BE2C (cell line): Measurements from ENCODE around the gene PTPRN2.
"Not testable (repeated sequence)": the region's sequence is repeated elsewhere in the genome, so short reads cannot be mapped to it uniquely, and the experiment has no call there.

Experiments used
- DNase-seq: peaks from one replicate; pipeline ENCODE4 v3.0.0-alpha.2; 2020
- H3K27me3 ChIP-seq: fragments of 250-450 bp; sonication (Bioruptor Pico); 2 replicates; pipeline ENCODE4 v1.5.1; 2020; ENCODE audit warnings: mild to moderate bottlenecking
- H3K36me3 ChIP-seq: fragments of 250-450 bp; sonication (Bioruptor Pico); 2 replicates; pipeline ENCODE4 v1.5.1; 2020; ENCODE audit warnings: mild to moderate bottlenecking
- H3K4me1 ChIP-seq: fragments of 250-450 bp; sonication (Bioruptor Pico); 2 replicates; pipeline ENCODE4 v1.5.1; 2020
- H3K4me3 ChIP-seq: 2 replicates; pipeline ENCODE4 v1.5.1; 2011; ENCODE audit warnings: low read depth, low read length
- H3K9me3 ChIP-seq: fragments of 250-450 bp; sonication (Bioruptor Pico); 2 replicates; pipeline ENCODE4 v1.5.1; 2020
- CTCF ChIP-seq: IDR thresholded peaks from 2 replicates; pipeline ENCODE4 v1.5.1; 2012; ENCODE audit warnings: mild to moderate bottlenecking, low read depth, low read length

The PTPRN2 gene

GRCh38 chr7:158387546-158387891 is 200.1 kb downstream of the PTPRN2 start:
- Histone ChIP-seq H3K4me1 (no peaks in the 10 kb centered on the region), H3K4me3 (no peak overlapping the region), H3K36me3 (no peaks in the 10 kb centered on the region), H3K27me3 (no peaks in the 10 kb centered on the region), H3K9me3 (no peaks in the 10 kb centered on the region)
- DNase-seq: no peak
- TF ChIP-seq CTCF: no peak

GRCh38 chr7:158386866-158387545 is 200.6 kb downstream of the PTPRN2 start:
- no peak for DNase-seq
- Histone ChIP-seq H3K4me1 (no peaks in the 10 kb centered on the region), H3K27me3 (no peaks in the 10 kb centered on the region), H3K9me3 (no peaks in the 10 kb centered on the region), H3K36me3 (no peaks in the 10 kb centered on the region), H3K4me3 (no peak overlapping the region)
- TF ChIP-seq CTCF: no peak

DNA sequence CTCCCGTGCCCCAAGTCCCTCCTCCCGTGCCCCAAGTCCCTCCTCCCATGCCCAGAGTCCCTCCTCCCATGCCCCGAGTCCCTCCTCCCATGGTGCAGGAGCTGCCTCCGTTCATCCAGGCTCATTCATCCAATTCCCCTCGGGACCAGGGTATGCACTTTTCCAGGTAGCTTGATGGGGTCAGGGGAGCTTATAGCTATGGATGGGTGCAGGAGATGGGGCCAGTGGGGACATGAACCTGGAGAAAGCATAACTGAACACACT is 201.3 kb downstream of the PTPRN2 start:
- no peak for TF ChIP-seq CTCF
- H3K36me3 ChIP-seq: no peaks in the 10 kb centered on the region
- no peaks in the 10 kb centered on the region for H3K9me3 ChIP-seq
- no peak for DNase-seq
- H3K27me3 ChIP-seq: no peaks in the 10 kb centered on the region
- H3K4me3 ChIP-seq: no peak overlapping the region
- H3K4me1 ChIP-seq: no peaks in the 10 kb centered on the region

- H3K36me3 ChIP-seq: not testable (repeated sequence)
Observed at GRCh38 chr7:158385496-158386354, 201.9 kb downstream of the PTPRN2 start.

DNA sequence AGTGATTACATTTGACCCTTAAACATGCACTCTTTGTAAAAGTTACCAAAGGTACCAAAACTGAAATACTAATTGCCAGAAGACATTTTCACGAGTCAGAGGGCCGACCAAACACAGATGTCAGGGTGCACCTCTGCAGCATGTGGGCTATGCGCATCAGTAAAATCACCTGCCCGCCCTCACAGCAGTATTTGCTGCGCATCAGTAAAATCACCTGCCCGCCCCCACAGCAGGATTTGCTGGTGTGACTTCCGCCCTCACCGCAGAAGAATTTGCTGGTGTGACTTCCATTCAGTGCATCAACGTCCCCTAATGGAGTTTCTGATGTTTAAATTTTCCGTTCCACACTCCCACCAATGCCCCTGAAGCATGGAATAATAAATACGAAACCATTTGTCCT is 202.9 kb downstream of the PTPRN2 start:
- H3K36me3 ChIP-seq: no peaks in the 10 kb centered on the region
- H3K27me3 ChIP-seq: no peaks in the 10 kb centered on the region
- no peak for TF ChIP-seq CTCF
- no peaks in the 10 kb centered on the region for H3K4me1 ChIP-seq
- no peak overlapping the region for H3K4me3 ChIP-seq
- DNase-seq: no peak
- H3K9me3 ChIP-seq: no peaks in the 10 kb centered on the region

More at GRCh38 chr7:158385496-158386354, 201.9 kb downstream of the PTPRN2 start:
- H3K9me3 ChIP-seq, H3K27me3 ChIP-seq, H3K4me1 ChIP-seq, H3K4me3 ChIP-seq, DNase-seq: not testable (repeated sequence)

GRCh38 chr7:158383665-158384064 is 204.0 kb downstream of the PTPRN2 start:
- Histone ChIP-seq H3K4me1 (no peaks in the 10 kb centered on the region), H3K36me3 (no peaks in the 10 kb centered on the region), H3K27me3 (no peaks in the 10 kb centered on the region), H3K9me3 (no peaks in the 10 kb centered on the region), H3K4me3 (no peak overlapping the region)
- DNase-seq: no peak
- TF ChIP-seq CTCF: no peak
